Fibroblast of mammary gland (primary cell): ENCODE measurements around the gene MT1A.

ENCODE experiments used
- DNase-seq: peaks from one replicate; pipeline ENCODE4 v3.0.0-alpha.2; 2010; ENCODE audit warnings: low read depth
- H3K4me3 ChIP-seq: 2 replicates; pipeline ENCODE4 v1.5.1; 2011; ENCODE audit warnings: low read depth, mild to moderate bottlenecking, low read length, moderate library complexity; ENCODE audit not compliant: control insufficient read depth
- TF ChIP-seq, protein P1 (sequence below): conservative IDR thresholded peaks from 2 replicates; pipeline ENCODE4 v1.5.1; 2011; ENCODE audit warnings: low read depth, low read length, inconsistent platforms; ENCODE audit not compliant: control insufficient read depth, insufficient read depth

Gene MT1A

DNA sequence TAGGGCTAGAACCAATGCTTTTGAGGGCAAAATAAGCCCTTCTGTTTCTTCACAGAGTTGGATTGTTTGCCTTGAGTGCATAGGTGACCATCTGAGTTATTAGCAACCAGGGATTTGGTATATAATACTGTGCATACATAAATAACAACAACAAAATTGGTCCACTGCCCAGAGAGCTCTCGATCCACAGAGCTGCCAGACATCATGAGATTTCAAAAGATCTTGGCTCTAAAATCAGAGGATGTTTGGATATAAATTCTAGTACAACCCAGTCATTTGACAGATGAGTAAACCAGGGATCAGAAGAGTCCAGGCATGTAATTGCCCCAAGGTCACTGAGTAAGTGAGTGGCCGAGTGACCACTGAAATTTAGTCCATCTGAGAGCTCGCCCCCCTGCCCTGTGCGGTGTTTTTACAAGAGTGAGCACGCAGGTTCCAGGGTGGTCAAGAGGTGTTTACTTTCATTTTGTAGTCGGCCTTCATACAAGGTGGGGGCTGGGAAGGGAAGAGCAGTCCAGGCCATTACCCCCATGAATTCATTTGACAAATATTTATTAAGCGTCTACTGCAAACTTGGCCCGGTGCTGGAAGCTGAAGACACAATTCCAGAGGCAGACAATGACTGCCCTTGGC lies 31.9 kb upstream of the MT1A start:
- TF ChIP-seq, protein P1, sequence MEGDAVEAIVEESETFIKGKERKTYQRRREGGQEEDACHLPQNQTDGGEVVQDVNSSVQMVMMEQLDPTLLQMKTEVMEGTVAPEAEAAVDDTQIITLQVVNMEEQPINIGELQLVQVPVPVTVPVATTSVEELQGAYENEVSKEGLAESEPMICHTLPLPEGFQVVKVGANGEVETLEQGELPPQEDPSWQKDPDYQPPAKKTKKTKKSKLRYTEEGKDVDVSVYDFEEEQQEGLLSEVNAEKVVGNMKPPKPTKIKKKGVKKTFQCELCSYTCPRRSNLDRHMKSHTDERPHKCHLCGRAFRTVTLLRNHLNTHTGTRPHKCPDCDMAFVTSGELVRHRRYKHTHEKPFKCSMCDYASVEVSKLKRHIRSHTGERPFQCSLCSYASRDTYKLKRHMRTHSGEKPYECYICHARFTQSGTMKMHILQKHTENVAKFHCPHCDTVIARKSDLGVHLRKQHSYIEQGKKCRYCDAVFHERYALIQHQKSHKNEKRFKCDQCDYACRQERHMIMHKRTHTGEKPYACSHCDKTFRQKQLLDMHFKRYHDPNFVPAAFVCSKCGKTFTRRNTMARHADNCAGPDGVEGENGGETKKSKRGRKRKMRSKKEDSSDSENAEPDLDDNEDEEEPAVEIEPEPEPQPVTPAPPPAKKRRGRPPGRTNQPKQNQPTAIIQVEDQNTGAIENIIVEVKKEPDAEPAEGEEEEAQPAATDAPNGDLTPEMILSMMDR = no peak
- H3K4me3 ChIP-seq = peak overlapping the region; percentile 40
- DNase-seq = peak; percentile 98

DNA sequence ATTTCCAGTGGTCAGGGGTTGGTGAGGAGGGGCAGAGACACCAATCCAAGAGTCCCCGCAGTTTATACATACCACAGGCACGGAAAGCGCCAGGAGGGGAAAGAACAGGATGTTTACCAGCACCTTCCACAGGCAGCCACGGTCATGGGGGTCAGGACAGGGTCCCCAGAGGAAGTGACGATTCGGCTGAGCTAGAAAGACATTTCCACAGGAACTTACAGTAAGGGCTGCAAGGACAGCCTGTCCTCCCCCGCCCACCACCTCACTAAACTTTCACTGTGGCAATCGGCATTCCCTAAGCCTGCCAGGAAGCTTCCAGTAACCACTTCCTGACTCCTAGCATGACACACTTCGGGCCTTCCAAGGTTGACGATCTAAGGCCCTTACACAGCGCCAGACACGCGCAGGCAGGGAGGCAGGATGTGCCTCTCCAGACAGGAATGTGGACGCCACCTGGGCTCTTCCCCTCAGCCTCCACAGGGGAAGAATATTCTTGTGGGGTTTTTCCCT lies 31.3 kb upstream of the MT1A start:
- DNase-seq = peak; percentile 100
- H3K4me3 ChIP-seq = peak overlapping the region; percentile 40
- TF ChIP-seq, protein P1 = no peak

DNA sequence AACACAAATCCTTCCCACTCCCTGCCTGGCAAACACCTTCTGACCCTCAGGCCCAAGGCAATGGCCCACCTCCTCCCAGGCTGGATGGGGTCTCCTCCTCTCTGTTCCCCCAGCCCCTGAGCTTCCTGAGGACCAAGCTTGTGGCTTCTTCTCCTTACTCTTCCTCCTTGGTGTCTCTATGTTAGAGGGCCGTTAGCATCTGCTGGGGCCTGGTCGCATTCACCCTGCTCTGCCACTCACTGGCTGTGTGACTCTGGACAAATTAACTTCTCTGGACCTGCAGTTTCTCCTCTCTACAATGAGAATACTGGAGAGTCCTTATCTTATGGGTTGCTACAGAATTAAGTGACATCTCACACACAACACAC lies 30.8 kb upstream of the MT1A start:
- H3K4me3 ChIP-seq = peak overlapping the region; percentile 43
- TF ChIP-seq, protein P1 = no peak
- DNase-seq = no peak

DNA sequence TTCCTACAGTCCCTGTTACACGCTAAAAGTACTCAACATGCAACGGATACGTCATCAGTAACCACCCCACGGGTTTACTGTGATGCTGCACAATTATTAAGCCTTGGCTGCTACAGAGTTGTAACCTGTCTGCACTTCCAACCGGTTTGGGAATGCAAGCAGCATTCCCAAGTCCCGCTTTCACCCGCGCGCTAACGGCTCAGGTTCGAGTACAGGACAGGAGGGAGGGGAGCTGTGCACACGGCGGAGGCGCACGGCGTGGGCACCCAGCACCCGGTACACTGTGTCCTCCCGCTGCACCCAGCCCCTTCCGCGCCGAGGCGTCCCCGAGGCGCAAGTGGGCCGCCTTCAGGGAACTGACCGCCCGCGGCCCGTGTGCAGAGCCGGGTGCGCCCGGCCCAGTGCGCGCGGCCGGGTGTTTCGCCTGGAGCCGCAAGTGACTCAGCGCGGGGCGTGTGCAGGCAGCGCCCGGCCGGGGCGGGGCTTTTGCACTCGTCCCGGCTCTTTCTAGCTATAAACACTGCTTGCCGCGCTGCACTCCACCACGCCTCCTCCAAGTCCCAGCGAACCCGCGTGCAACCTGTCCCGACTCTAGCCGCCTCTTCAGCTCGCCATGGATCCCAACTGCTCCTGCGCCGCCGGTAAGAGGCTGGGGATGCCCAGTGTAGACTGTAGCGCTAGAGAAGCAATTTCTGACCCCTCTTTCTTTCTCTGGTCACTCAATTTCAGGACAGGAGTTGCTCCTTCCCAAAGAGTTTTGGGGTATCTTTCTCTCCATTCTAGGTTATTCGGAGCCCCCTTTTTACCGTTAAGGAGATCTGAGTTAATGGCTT lies 30.2 kb upstream of the MT1A start, which contains the start of gene MT2A:
Gene MT2A (plus strand): TSS at position 542 of the 833 bp plus-strand sequence. CDS start 72 bp downstream, at position 614.
- peak within 1 kb of the TSS; percentile 81 for H3K4me3 ChIP-seq
- DNase-seq = peak; percentile 96
- TF ChIP-seq, protein P1 = no peak

DNA sequence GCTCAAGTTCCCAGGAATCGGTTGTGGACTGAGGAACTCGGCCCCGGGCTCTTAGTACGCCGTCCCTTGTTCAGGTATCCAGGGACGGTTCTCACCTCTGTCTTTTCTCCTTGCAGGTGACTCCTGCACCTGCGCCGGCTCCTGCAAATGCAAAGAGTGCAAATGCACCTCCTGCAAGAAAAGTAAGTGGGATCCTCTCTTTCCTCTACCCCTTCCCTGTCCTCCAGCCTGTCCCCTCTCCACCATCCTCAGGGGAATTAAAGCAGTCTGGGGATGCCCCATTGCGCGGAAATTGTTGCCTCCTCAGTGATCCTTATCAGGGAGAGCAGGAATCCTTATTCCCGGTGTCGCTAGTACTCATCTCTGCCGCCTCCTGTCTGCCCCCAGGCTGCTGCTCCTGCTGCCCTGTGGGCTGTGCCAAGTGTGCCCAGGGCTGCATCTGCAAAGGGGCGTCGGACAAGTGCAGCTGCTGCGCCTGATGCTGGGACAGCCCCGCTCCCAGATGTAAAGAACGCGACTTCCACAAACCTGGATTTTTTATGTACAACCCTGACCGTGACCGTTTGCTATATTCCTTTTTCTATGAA lies 29.5 kb upstream of the MT1A start:
- peak overlapping the region; percentile 81 for H3K4me3 ChIP-seq
- TF ChIP-seq, protein P1 = no peak
- no peak for DNase-seq

DNA sequence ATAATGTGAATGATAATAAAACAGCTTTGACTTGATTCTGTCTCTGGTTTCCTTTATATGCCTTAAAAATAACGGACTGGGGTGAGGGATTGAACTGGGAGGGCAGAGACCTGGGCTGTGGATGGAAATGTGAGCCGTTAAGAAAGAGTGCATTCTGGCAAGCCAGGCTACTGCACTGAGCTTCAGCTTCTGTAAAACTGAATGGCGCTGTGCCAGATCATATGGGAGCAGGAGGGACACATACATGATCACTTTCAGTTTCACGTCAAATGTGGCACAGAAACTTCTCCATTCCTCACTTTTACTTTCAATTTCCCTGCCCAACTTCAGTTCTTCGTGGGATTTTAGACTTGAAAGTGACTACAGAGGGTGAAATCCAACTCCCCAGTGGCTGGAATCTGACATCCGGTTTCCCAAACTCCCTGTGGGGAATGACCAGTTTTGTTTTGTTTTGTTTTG lies 29.0 kb upstream of the MT1A start:
- TF ChIP-seq, protein P1 = no peak
- peak; percentile 92 for DNase-seq
- peak overlapping the region; percentile 81 for H3K4me3 ChIP-seq
